HG03103 (cell line): Measurements from ENCODE around the gene ROBO4.
A peak's percentile ranks its signal among the peaks of the same experiment; 100 is the strongest.

ENCODE experiments used
- ATAC-seq: cut with Tn5 transposase; IDR thresholded peaks from one replicate; pipeline ENCODE4 v1.9.1; 2021; ENCODE audit warnings: low read depth; ENCODE audit not compliant: unreplicated experiment

The ROBO4 gene

DNA sequence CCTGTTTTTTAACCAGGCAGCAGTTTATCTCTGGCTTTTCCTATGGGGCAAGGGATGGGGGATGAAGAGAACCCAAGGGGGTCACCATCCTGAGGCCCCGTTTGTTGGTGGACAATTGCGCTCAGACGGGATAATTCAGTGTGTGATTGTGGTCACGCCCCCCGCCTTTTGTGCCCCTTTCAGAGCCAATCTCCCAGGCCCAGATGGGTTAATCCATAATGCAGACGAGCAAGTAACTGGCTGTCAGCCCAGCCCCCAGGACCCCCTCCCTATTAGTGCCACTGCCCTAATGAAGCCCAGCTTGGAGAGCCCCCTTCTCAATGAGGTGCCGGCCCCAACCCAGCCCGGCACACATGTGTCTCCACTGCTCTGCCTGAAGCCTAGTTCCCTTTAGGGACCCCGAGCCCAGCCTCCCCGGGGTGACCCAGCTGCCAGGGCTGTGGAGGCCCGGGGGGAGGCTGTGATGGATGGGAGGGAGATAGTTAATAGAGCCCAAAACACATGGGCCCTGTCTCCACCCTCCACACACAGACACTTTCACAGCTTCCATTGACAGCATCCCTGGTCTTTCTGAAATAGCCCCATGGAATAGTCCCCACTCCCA, 51.5 kb downstream of the ROBO4 start:
- no peak for ATAC-seq

DNA sequence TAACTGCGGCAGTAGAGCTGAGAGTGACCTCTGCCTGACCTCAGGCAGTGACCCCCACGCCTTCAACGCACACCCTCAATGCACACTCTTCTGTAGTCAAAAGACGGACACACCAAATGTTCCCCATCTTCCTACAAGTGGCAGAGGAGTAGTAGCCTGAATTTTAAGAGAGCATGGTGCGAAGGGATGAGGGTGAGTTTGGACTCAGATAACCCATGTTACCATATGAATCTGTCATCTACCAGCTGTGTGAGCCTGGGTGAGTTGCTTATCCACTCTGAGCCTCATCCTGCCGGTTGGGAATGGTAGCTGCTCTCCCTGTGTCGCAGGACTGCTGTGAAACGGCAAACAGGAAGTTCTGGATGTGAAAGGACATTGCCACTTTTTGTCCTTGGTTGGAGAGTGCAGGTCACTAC, 53.0 kb downstream of the ROBO4 start:
- no peak for ATAC-seq

DNA sequence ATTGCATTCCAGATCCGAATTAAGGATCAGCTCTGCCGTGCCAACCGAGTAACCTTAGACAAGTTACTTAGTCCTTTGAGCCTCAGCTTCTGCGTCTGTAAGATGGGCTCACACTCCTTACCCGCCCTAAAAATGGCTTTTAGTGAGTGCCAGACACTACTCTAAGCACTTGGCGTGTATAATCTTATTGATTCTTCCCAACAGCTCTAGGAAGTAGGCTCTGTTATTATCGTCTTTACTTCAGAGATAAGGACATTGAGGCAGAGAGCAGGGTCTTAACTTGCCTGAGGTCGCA, 54.1 kb downstream of the ROBO4 start:
- no peak for ATAC-seq

DNA sequence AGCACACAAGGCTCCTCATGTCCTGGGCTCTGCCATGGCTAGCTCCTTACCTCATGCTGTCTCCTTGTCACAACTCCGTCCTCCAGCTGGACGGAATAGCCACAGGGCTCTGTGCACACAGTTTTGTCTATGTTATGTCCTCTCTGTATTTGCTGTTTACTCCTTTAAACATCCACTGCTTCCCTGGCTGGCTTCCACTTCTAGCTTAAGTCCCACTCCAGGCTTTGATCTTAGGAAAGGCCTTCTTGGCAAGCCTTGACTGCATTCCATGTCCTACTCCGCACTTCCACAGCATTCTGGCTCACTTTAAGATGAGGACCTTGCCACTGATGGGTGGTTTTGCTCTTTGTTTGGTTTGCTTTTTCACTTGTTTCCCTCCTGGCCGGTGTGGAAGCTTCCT, 55.4 kb downstream of the ROBO4 start:
- no peak for ATAC-seq

DNA sequence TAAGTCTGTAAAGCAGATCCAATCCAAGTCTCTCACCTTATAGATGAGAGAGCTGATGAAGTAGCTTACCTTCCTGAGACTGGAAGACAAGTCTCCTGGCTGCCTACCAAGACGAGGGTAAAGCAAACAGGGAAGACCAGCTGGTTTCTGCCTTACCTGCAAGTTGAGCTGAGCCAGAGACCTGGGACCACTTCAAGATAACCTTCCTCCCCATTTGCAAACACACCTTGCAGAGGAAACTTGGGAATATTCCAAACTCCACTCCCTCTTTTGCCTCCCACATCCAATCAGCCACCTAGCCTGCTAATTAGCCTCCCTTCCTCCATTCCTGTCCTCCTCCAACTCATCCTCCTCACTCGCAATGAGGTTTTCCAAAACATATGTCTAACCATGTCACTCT, 55.8 kb downstream of the ROBO4 start:
- no peak for ATAC-seq

DNA sequence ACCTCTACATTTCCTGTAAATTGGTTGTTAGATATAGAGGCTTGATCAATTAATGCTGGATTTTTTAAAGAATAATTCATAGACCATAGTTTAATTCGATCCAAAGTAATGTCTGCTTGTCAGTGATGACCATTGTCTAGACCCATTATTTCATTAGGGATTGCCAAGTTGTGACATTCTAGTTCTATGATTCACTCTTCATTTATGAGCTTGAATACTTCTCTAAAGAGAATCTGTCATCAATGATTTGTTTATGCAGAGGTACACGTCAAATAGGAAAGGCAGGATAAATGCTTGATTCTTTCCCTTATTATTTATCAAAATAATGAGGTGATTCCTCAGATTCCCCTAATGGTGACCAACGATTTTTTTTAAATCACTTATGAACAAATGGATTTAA, 56.5 kb downstream of the ROBO4 start:
- no peak for ATAC-seq

DNA sequence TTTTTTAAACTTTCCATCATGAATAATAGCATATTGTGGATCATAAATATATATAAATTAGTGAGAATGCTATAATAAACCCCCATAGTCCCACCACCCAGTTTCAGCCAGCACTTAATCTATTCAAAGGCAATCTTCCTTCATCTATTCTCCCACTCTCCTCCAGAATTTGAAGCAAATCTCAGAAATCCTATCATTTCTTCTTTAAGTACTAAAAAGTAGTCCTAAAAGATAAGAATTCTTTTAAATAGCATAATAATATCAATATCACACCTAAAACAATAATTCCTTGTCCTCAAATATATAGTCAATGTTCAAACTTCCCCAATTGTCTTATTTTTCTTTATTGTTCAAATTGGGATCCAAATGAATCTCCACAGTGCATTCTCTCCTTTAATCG, 57.0 kb downstream of the ROBO4 start:
- no peak for ATAC-seq

DNA sequence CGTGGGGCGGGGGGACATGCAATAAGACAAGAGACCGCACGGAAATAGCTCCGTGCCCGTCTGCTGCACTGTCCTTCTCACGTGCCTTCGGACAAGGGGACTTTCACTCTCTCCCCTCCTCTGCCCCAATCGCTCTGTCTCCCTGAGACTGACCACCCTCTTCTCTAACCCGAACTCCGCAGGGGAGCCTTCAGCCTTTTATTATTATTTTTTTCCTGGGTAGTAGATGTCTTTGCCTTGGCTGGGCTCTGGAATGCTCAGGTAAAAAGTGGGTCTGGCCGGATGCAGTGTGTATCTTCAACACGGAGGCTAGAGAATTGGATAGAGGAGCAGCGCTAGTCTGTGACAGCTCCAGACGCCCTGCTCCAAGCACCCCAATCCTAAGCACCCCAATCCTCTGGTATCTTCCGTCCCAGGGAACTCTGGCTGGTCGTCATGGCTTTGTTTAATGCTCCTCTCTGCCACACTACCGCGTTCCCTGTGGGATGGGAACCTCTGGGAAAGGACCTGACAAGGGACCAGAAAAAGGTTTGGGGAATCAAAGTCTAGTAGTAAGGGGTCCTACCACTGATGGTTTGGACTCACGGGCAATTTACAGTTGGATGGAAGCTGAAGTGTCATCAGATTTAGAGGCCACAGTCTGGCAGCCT, 57.6 kb downstream of the ROBO4 start:
- ATAC-seq, result no peak

DNA sequence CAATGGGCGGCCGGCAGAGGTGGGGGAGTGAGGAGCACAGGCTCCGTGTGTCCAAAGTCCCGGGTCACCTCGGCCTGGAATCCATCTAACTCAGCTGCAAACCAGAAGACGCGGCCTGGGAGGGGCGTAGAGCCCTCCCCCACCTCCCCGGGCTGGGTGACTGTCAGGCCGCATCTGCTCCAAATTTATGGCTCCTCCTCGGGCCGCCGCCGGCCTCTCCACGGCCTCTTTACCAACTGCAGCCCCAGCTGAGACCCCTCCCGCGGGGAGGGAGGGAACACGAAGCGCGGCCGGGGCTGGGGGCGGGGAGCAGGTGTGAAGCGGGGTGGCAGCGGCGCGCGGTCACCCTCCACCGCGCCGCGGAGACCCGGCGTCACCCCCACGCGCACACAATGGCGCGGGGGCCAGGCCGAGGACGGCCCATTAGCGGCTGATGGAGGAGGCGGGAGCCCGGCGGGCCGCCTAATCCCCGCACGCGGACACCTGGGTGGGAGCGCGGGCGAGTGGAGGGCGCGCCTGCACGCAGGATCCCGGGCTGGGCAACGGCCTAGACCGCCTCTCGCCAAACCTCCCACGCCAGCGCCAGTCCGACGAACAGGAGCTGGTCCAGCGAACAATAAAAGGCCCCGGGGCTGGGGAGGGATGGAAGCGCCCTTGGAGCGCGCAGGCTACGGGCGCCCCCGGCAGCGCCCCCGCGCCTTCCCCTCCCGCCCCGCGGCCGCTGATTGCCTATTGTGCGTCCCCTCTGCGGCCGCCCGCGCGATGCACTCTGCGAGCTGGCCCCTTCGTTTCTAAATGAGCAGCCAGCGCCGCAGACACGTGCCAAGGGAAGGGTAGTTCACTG, 58.3 kb downstream of the ROBO4 start:
- ATAC-seq, result no peak

DNA sequence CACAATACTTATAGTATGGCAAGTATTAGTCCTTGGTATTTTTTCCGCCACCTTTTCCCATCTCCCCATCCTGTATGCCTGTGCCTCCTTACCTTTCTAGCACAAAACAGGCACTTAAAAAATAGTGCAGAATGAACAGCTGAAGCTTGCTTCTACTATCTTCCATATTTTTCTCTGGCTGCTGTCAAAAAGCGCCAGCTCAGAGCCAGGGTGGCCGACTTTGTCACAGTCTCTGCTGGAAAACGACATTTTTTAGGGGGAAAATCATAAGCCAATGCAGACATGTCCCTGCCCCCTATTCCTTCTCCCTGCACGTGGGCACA, 58.9 kb downstream of the ROBO4 start:
- no peak for ATAC-seq

DNA sequence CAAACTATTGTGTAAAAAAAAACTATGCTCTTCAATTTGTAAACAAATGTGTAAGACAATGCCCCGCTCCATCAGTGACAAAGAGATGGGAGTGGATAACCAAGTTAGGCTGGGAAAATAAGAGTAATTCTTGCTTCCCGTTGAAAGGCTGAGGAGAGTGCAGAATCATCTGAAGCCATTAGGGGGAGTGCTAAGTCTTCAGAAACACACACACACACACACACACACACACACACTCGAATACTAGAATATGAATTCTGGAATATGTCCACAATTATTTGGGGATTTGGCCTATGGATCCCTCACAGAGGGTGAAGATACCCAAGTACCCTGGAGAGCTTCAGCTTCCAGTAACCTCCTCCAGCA, 60.2 kb downstream of the ROBO4 start:
- ATAC-seq, result peak; percentile 41

DNA sequence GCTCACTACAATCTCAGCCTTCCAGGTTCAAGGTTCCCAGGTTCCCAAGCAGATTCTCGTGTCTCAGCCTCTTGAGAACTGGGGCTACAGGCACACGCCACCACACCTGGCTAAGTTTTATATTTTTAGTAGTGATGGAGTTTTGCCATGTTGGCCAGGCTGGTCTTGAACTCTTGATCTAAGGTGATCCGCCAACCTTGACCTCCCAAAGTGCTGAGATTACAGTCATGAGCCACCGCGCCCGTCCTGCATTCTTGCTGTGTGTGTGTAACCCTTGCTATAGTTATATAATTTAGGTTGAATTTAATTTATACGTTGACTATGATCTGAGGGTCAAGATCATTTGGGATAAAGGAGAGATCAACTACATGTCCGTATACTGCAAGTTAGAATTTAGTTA, 61.7 kb downstream of the ROBO4 start:
- ATAC-seq, result no peak

DNA sequence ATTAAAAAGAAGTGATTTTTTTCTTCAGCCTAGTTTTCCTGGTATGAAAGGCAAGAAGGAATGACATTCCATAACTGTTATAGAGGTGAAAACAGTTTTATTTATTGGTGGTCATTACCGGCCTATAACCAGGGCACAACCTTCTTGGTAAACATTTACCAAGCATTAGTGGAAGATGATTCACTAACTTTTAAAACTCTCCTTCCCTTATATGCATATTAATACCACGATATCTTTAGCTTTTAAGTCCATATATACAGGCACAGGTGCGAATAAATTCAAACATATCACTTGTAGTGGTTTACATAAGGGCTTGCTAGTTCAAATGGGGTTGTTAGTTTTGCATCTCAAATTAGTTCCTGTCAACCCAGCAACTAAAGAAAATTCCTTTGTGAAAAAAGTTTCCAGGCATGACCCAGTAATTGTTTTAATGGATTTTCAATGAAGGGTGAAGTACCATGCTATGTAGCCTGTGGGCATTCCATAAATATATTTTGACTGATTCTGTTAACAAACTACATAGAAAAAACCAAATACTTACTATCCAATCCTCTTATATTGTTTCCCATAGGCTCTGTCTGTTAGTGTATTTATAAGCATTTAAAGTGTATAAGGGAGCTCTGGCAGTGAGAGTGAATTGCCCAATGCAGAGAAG, 63.0 kb downstream of the ROBO4 start:
- no peak for ATAC-seq
